Hepatocyte (in vitro differentiated cells): ENCODE data around the gene AK1. TPM values are rescaled to one million over a fixed set of nuclear protein-coding genes. Genes with fewer than 3 reads are reported as not detected.

Source experiments
- DNase-seq: peaks from one replicate; pipeline ENCODE4 v3.0.0-alpha.2; 2016; ENCODE audit warnings: low spot score
- H2AFZ ChIP-seq: fragments of 200-600 bp; sonication (generic); 2 replicates; pipeline ENCODE4 v1.6.0; 2016; ENCODE audit warnings: antibody characterized with exemption, mild to moderate bottlenecking
- H3K27ac ChIP-seq: fragments of 200-600 bp; sonication (generic); 2 replicates; pipeline ENCODE4 v1.5.1; 2016; ENCODE audit warnings: mild to moderate bottlenecking
- H3K27me3 ChIP-seq: fragments of 200-600 bp; sonication (generic); 2 replicates; pipeline ENCODE4 v1.6.1; 2016
- H3K36me3 ChIP-seq: fragments of 200-600 bp; sonication (generic); replicated peaks from 2 replicates; pipeline ENCODE4 v1.5.1; 2016; ENCODE audit warnings: low read depth; ENCODE audit not compliant: insufficient read depth
- H3K4me1 ChIP-seq: fragments of 200-600 bp; sonication (generic); 2 replicates; pipeline ENCODE4 v1.5.1; 2016; ENCODE audit warnings: mild to moderate bottlenecking, moderate library complexity; ENCODE audit not compliant: insufficient read depth
- H3K4me2 ChIP-seq: fragments of 200-600 bp; sonication (generic); 2 replicates; pipeline ENCODE4 v1.6.0; 2016
- H3K4me3 ChIP-seq: fragments of 200-600 bp; sonication (generic); 2 replicates; pipeline ENCODE4 v1.5.1; 2016; ENCODE audit warnings: mild to moderate bottlenecking
- H3K79me2 ChIP-seq: fragments of 200-600 bp; sonication (generic); 2 replicates; pipeline ENCODE4 v1.6.0; 2017; ENCODE audit warnings: mild to moderate bottlenecking
- H3K9me2 ChIP-seq: fragments of 200-600 bp; sonication (generic); replicated peaks from 2 replicates; pipeline ENCODE4 v1.6.0; 2017; ENCODE audit warnings: mild to moderate bottlenecking; ENCODE audit not compliant: insufficient read depth
- H3K9me3 ChIP-seq: fragments of 200-600 bp; sonication (generic); 2 replicates; pipeline ENCODE4 v1.5.1; 2016; ENCODE audit warnings: low read depth, mild to moderate bottlenecking
- H4K20me1 ChIP-seq: fragments of 200-600 bp; sonication (generic); 2 replicates; pipeline ENCODE4 v1.6.0; 2016; ENCODE audit warnings: mild to moderate bottlenecking; ENCODE audit not compliant: insufficient read depth, poor library complexity, severe bottlenecking
- EZH2 ChIP-seq: fragments of 200-600 bp; sonication (generic); IDR thresholded peaks from 2 replicates; pipeline ENCODE4 v1.6.1; 2016; ENCODE audit warnings: antibody characterized with exemption, mild to moderate bottlenecking, borderline replicate concordance
- EZH2phosphoT487 ChIP-seq: fragments of 200-600 bp; sonication (generic); IDR thresholded peaks from one replicate; pipeline ENCODE4 v1.6.1; 2018; ENCODE audit warnings: antibody characterized with exemption, mild to moderate bottlenecking, low read depth, moderate library complexity; ENCODE audit not compliant: unreplicated experiment, severe bottlenecking
- WGBS: methylation state at CpG from one replicate; pipeline ENCODE4 v1.1.6; 2016; ENCODE audit warnings: low lambda C conversion rate; ENCODE audit errors: missing lambda C conversion rate; 5-methylcytosine and 5-hydroxymethylcytosine counted together
- polyA plus RNA-seq: library from polyadenylated mRNA; unstranded; fragments of >200 nt; fragmentation: Nextera tagmentation; extraction: Ambion mirVana; gene quantifications from 2 replicates; pipeline ENCODE4 v1.2.1, GENCODE V29; 2016
- total RNA-seq: library from RNA; depleted of rRNA; stranded (reverse); fragments of >200 nt; gene quantifications from 2 replicates; pipeline ENCODE4 v1.2.3, GENCODE V29; 2014
- TF ChIP-seq, protein P1 (sequence below): fragments of 200-600 bp; sonication (generic); IDR thresholded peaks from 2 replicates; pipeline ENCODE4 v1.5.1; 2016; ENCODE audit warnings: antibody characterized with exemption, mild to moderate bottlenecking; ENCODE audit not compliant: poor library complexity

The AK1 gene
- total and polyA plus RNA-seq, 2 experiments from 2014 or later, result 28.3 to 91.3 TPM

DNA sequence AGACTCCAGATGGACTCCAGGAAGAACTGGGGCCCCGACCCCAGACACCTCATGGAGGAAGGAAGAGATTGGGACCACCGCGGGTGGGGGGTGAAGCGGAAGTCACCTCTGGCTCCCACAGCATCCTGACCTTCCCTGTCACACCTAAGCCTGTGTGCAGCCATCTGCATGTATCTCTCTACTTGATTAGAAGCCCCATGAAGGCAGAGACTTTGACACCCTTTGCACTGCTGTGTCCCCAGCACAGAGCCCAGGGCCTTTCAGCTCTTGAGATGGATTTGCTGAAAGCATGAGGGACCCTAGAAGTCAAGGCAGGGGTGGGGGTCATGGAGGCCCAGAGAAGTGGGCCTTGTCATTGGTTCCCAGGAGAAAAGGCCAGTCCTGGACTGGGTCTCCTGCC, 20.2 kb downstream of the AK1 start:
- DNase-seq, result no peak
- TF ChIP-seq EZH2phosphoT487 (no peak), EZH2 (no peak)
- TF ChIP-seq, protein P1, sequence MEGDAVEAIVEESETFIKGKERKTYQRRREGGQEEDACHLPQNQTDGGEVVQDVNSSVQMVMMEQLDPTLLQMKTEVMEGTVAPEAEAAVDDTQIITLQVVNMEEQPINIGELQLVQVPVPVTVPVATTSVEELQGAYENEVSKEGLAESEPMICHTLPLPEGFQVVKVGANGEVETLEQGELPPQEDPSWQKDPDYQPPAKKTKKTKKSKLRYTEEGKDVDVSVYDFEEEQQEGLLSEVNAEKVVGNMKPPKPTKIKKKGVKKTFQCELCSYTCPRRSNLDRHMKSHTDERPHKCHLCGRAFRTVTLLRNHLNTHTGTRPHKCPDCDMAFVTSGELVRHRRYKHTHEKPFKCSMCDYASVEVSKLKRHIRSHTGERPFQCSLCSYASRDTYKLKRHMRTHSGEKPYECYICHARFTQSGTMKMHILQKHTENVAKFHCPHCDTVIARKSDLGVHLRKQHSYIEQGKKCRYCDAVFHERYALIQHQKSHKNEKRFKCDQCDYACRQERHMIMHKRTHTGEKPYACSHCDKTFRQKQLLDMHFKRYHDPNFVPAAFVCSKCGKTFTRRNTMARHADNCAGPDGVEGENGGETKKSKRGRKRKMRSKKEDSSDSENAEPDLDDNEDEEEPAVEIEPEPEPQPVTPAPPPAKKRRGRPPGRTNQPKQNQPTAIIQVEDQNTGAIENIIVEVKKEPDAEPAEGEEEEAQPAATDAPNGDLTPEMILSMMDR, result no peak
- H3K27ac ChIP-seq, result no peak overlapping the region
- H3K27me3 ChIP-seq, result no peaks in the 10 kb centered on the region
- H3K4me3 ChIP-seq, result no peak overlapping the region
- peaks cover 18% of the 10 kb centered on the region for H3K4me1 ChIP-seq
- no peaks in the 10 kb centered on the region for H3K9me3 ChIP-seq
- H3K36me3 ChIP-seq, result no peaks in the 10 kb centered on the region
- WGBS, result 90% methylated on average over 3 of the region's 4 CpGs
- no peak overlapping the region for H3K4me2 ChIP-seq
- H3K9me2 ChIP-seq, result no peaks in the 10 kb centered on the region
- H4K20me1 ChIP-seq, result no peaks in the 10 kb centered on the region
- H3K79me2 ChIP-seq, result no peaks in the 10 kb centered on the region
- H2AFZ ChIP-seq, result no peak overlapping the region

DNA sequence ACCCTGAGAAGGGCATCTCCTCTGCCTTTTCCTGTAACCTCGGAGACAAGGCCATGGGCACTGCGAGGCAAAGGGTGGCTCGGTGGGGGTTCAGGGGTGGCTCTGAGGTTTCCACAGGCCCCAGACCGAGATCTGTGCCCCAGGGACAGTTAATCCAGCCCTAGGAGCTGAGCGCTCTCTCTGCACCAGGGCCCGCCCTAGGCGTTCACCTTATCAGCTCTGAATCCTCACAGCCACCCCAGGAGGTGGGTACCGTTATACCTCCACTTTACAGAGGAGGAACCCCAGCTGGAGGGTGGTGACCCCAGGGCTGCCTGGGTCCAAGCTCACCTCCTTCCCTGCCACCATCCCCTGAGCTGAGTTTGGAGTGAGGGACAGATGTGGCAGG, 20.8 kb downstream of the AK1 start:
- H2AFZ ChIP-seq, result no peak overlapping the region
- H3K9me2 ChIP-seq, result no peaks in the 10 kb centered on the region
- H3K4me1 ChIP-seq, result peaks cover 18% of the 10 kb centered on the region
- no peak overlapping the region for H3K4me3 ChIP-seq
- H3K27ac ChIP-seq, result no peak overlapping the region
- DNase-seq, result no peak
- H3K9me3 ChIP-seq, result no peaks in the 10 kb centered on the region
- no peaks in the 10 kb centered on the region for H4K20me1 ChIP-seq
- H3K27me3 ChIP-seq, result no peaks in the 10 kb centered on the region
- H3K79me2 ChIP-seq, result no peaks in the 10 kb centered on the region
- H3K4me2 ChIP-seq, result no peak overlapping the region
- H3K36me3 ChIP-seq, result no peaks in the 10 kb centered on the region
- no peak for TF ChIP-seq EZH2
- no peak for TF ChIP-seq EZH2phosphoT487
- TF ChIP-seq, protein P1, result no peak
- WGBS, result 84% methylated on average over 8 of the region's 8 CpGs

DNA sequence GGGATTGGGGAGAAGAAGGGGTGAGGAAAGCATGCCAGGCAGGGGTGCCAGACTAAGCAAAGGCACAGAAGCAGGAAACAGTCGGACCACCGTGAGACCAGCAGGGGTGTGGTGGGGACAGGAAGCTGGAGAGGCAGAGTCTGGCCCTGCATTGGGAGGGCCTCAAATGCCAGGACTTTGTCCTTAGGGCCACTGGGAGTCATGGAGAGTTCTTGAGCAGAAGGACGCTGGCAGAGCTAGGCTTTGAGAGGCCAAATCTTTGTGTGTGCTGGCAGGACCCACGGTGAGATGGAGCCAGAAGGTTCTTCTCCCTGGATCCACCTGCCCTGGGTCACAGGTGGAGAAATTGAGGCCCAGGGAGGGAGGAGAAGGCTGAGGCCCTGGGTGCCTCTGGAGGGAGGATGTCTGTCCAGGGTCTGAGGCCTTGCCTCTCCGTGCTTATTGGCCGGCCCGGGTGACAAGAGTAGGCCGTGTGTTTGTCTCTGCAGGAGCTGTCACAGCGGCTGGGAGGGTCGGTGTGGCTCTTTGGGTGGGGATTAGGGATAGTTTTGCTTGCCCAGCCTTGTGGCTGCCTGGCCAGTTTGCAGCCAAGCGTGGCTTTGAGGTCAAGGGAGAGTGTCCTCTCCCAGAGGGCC, 21.3 kb downstream of the AK1 start:
- H3K9me3 ChIP-seq, result no peaks in the 10 kb centered on the region
- H3K36me3 ChIP-seq, result no peaks in the 10 kb centered on the region
- peaks cover 18% of the 10 kb centered on the region for H3K4me1 ChIP-seq
- H2AFZ ChIP-seq, result no peak overlapping the region
- no peak overlapping the region for H3K4me2 ChIP-seq
- H3K27ac ChIP-seq, result no peak overlapping the region
- H3K4me3 ChIP-seq, result no peak overlapping the region
- H3K9me2 ChIP-seq, result no peaks in the 10 kb centered on the region
- no peak for DNase-seq
- H3K79me2 ChIP-seq, result no peaks in the 10 kb centered on the region
- TF ChIP-seq EZH2phosphoT487, result no peak
- no peak for TF ChIP-seq EZH2
- TF ChIP-seq, protein P1, result no peak
- no peaks in the 10 kb centered on the region for H3K27me3 ChIP-seq
- 78% methylated on average over 11 of the region's 11 CpGs for WGBS
- no peaks in the 10 kb centered on the region for H4K20me1 ChIP-seq

DNA sequence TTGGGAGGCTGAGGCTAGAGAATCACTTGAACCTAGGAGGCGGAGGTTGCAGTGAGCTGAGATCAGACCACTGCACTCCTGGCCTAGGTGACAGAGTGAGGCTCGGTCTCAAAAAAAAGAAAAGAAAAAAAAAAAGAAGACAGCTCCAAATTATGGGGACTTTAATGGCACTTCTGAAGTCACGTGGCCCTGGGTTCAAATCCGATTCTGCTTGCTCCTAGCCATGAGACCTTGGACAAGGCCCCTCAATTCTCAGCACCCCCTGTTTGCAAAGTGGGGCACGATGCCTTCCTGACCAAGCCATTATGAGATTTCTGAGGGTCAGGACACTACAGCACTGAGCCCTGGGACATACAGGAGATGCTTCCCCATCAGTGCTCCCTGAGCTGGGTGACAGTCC, 22.0 kb downstream of the AK1 start:
- no peaks in the 10 kb centered on the region for H3K9me2 ChIP-seq
- H3K4me3 ChIP-seq, result no peak overlapping the region
- H3K79me2 ChIP-seq, result no peaks in the 10 kb centered on the region
- H3K27me3 ChIP-seq, result no peaks in the 10 kb centered on the region
- no peaks in the 10 kb centered on the region for H4K20me1 ChIP-seq
- 93% methylated on average over 5 of the region's 5 CpGs for WGBS
- H3K27ac ChIP-seq, result no peak overlapping the region
- H3K36me3 ChIP-seq, result no peaks in the 10 kb centered on the region
- H3K4me2 ChIP-seq, result no peak overlapping the region
- DNase-seq, result no peak
- peaks cover 18% of the 10 kb centered on the region for H3K4me1 ChIP-seq
- no peak for TF ChIP-seq EZH2
- TF ChIP-seq, protein P1, result no peak
- TF ChIP-seq EZH2phosphoT487, result no peak
- H2AFZ ChIP-seq, result no peak overlapping the region
- H3K9me3 ChIP-seq, result no peaks in the 10 kb centered on the region
